GM19238 (cell line): ENCODE data around the gene YPEL5.
"Not testable (repeated sequence)": the region's sequence is repeated elsewhere in the genome, so short reads cannot be mapped to it uniquely, and the experiment has no call there.

Source experiments
- DNase-seq: peaks from one replicate; pipeline ENCODE4 v3.0.0; 2011; ENCODE audit warnings: low spot score; ENCODE audit not compliant: insufficient read length

YPEL5 gene

DNA sequence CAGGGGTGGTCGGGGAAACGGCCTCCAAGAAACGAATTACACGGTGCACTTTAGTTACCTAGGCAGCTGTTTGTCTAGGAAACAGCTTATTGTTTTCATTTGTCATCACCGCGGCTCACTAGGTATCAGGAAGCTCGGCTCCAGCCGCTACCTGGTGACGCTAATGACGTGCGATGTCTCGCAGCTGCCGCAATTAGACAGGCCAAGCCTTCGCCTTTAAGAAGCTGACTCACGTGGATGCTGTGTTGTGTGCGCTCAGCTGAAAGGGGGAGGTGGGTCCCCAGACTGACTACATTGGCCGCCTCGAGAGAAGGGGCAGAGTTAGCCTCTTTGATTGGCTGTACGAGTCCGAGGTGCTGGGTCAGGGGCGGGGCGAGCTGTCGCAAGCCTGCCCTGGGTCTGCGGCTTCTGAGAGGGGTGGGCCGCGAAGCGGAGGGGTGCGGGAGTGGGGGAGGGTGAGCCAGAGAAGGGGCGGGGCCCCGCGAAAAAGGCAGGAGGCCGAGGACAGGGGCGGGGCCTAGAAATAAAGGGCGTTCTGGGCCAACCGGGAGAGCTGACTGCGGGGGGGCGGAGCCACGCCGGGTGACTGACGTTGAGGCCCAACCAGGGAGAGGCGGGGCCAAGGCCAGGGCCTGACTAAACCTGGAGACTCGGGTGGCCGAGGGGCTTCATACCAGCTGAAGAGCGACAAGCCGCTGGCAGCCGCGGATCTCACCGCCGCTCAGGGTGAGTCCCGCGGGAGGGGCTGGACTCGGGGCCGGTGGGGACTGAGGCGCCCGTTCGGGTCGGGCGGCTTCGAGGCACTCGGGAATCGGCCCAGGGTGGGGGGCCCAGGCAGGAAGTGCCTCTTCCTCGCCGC is at the start of gene YPEL5:
Gene YPEL5, plus strand, starts transcription at position 671 of the 859 bp plus-strand sequence. CDS start 9,645 bp downstream, outside the sequence.
- DNase-seq: peak; percentile 92

DNA sequence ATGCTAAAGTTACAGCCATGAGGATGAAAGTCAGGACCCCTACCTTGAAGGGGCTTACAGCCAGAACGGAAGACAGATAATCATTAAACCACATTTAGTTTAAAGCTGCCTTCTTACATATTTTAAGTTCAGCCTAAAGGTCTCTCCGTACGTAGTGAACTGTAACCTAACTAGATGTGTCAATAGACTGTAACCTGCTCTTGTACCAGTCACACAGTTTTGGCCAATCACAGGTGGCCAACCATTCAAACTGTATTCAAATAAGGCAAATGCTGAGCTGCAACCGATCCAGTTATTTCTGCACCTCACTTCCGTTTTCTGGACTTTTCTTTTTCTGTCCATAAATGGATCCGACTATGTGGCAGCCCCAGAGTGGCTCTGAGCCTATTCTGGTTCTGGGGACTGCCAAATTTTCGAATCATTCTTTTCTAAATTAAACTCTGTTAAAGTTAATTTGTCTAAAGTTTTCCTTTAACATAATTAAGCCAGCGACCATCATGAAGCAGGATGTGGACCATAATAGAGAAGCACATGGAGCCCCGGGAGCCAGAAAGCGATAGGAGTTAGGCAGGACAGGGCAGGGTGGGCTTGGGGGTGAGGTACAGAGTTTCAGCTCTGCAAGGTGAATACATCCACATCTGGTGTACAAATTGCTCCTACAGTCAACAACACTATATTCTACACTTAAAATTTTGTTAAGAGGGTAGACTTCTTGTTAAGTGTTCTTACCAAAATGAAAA is 48.4 kb upstream of the YPEL5 start:
- no peak for DNase-seq

DNA sequence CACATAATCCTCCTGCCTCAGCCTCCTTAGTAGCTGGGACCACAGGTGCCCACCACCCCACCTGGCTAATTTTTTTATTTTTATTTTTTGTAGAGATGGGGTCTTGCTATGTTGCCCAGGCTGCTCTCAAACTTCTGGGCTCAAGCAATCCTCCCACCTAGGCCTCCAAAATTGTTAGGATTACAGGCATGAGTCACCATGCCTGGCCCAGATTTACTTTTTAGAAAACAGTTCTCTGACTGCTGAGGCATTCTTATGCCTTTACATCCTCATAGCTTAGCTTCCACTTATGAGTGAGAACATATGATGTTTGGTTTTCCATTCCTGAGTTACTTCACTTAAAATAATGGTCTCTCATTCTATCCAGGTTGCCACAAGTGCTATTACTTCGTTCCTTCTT is 47.4 kb upstream of the YPEL5 start:
- DNase-seq: not testable (repeated sequence)

DNA sequence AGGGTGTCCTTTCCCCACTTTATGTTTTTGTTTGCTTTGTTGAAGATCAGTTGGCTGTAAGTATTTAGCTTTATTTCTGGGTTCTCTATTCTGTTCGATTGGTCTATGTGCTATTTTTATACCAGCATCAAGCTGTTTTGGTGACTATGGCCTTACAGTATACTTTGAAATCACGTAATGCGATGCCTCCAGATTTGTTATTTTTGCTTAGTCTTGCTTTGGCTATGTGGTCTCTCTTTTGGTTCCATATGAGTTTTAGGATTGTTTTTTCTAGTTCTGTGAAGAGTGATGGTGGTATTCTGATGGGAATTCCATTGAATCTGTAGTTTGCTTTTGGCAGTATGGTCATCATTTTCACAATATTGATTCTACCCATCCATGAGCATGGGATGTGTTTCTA is 46.1 kb upstream of the YPEL5 start:
- not testable (repeated sequence) for DNase-seq

DNA sequence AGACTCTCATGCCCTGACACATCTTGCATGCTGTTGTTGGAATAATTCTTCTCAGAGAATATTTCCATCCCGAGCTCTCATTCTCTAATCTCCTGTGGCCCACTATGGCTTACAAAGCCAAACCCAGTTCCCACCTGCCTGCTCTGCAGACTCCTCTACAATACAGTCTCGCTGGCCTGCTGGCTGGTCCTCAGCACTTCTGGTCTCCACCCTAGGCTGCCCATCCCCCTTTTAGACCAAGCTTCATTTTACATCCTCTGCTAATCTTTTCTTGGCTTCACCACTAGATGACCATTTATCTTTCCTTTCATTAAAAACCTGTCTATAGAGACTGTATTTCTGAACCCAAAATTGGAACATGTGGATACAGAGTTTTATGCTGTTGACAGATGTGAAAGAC is 42.5 kb upstream of the YPEL5 start:
- DNase-seq: no peak

DNA sequence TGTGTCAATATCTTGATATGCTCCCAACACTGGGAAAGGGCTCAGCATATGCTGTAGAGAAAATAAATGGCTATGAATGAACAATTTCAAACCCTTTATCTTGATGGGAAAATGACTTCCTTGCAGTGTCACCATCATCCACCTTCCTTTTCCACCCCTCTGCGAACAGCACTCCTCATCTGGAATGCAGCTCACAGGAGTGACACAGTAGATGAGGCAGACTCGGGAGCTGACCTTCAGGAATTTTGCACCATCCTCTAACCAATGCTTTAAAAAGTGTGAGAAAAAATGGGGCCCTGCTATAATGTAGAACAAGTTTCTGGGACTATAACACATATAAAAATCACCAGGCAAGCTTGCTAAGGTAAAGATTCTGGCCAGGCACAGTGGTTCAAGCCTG is 41.3 kb upstream of the YPEL5 start:
- DNase-seq: no peak

DNA sequence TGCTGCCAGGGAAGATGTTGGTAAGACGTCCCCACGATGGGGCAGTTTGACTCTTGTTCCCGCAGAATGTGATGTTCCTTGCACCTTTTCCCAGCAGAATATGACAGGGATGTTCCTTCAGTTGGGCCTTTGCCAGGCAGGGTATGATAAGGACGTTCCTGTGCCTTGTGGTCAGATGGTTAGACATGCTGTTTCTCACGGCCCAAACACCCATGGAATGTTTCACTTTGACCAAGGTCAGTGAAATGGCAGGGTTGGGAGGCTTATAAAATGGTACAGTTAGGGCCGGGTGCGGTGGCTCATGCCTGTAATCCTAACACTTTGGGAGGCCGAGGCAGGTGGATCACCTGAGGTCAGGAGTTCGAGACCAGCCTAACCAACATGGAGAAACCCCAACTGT is 40.3 kb upstream of the YPEL5 start:
- DNase-seq: no peak

DNA sequence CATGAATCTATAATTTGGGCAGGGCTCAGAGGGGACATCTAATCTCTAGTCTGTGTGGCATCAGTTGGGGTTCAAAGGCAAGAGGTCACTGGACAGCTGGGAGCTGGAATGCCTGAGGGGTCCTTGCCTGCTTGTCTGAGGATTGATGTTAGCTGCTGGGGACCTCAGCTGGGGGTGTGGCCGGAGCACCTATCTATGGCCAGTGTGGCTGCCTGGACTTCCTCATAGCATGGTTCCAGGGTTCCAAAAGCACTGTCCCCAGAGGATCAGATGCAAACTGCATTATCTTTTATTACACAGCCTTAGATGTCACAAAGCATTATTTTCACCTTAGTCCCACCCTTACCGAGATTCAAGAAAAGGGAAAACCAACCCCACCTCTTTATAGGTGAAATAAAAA is 38.6 kb upstream of the YPEL5 start:
- no peak for DNase-seq

DNA sequence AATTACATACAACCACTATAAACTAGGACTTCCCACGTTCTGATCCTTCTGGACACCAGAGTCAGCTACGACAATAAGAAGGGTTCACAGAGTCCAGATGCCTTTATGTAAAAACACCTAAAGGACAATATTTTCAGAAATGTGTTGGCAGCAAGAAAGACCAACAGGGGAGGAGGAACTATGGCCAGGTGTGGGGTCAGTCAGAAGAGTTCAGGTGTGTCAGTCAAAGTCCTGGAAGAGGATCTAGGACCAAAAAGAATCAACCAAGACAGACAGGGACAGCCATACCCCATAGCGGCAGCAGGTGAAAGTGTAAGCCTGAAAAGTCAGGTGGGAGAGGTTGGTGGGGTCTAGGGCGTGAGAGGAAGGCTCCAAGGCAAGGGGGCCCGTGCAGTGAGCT is 38.0 kb upstream of the YPEL5 start:
- DNase-seq: no peak

DNA sequence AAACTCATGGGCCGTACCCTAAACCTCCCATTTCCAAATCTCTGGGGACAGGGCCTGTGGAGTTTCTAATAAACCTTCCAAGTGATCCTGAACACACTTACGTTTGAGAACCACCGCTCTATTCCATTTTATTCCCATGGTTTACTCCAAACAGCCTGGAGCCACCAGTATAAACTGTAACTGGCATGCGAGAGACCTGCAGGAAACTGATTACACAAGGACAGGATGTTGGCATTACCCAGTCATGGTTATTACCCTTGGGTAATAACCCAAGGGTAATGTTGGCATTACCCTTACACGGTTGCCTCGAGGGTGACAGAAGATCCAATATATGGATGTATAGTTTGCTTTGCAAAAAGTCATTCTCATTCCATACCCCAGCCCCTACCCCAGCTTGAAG is 37.0 kb upstream of the YPEL5 start:
- no peak for DNase-seq

DNA sequence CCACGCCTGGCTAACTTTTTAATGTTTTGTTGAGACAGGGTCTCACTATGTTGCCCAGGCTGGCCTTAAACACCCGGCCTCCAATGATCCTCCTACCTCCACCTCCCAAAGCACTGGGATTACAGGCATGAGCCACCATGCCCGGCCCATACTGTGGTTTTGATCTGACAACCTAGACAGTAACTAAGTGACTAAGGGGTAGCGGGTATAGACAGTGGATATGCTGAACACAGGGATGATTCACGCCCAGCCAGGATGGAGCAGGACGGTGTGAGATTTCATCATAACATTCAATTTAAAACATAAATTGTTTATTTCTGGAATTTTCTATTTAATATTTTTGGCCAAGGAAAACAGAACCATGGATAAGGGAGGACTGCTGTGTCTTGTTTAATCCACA is 36.0 kb upstream of the YPEL5 start:
- DNase-seq: no peak

DNA sequence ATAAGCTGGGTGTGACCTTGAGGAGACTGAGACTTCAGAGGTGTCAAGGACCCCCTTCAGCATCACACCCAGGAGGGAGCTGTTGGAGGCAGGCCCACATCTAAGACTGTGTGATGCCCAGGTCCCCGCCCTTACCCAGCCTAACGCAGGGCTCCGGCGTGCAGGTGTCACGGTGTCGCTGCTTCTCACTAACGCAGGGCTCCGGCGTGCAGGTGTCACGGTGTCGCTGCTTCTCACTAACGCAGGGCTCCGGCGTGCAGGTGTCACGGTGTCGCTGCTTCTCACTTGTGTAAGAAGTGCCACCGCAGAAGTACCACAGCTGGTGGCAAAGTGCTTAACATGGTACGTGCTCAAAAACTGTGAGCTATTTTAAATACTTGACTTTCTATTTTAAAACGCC is 35.6 kb upstream of the YPEL5 start:
- not testable (repeated sequence) for DNase-seq

DNA sequence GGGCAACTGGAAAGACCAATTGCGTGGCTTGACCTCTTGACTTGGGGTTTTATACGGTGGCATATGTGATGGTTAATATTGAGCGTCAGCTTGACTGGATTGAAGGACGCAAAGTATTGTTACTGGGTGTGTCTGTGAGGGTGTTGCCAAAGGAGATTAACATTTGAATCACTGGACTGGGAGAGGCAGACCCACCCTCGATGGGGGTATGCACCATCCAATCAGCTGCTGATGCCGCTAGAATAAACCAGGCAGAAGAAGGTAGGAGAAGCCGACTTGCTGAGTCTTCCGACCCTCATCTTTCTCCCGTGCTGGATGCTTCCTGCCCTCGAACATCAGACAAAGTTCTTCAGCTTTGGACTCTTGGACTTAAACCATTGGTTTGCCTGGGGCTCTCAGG is 34.2 kb upstream of the YPEL5 start:
- no peak for DNase-seq

DNA sequence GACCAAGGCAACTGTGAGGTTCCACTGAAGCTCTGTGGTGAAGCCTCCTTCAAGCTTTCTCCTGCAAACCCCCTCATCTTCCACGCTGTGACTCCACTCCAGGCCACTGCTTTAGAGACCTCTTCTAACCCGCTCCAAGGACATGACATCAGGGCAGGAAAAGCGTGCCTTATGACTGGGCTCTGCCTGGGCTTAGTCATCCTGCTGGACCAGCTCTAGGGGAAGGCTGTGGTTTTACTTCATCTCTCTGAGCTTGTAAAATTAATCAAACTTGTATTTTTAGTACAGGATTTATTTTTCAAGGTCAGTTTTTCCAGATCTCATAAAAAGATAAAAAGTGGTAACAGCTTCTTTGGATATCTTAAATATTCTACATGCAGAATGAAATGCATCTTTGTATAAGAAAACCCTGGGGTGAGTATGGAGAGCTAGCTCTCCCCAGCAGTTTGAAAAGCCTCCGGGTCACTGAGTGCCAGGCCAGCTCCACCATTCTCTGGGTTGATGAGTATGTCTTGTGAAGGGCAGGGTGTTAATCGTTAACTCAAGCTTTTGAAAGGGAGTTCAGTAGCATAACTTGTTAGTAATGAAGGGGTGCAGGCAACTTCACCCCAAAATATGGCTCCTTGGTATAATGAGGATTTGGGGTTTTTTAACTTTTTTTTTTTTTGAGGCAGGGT is 33.1 kb upstream of the YPEL5 start:
- DNase-seq: no peak

DNA sequence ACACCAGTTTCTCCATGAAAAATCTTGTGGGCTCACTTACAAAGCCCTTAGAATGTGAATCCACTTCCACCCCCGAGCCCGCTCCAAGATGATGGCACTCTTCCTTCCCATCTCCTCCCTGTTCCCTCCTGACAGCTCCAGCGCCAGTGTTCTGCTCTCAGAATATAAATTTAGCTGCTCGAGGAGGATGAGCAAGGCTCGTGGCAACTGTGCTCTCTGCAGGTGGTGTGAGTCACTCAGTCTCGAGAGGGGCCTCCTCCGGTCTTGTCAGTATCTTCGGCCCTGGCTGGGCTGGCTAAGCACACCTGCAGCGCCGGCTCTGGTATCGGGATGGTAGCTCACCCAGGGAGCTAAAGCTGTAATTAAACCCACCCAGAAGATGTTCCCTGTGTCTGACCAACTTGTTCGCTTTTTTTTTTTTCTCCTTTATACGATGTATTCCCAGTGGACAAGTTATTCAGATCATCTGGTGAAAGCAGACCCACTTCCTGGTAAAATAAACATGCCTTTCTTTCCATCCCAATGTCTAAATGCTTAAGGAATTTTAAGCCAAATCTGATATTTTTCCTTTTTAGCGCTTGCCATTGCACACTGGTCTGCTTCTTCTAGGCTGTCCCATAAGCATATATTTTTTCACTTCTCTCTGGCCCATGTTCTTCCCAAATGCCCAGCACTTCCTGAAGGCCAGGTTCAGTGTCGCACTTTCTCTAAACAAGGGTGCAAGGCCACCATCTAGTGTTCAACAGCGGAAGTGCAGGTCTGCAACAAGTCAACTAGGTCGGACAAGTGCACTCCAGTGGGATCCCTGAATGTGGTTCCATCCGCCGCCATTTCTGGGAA is 31.4 kb upstream of the YPEL5 start:
- DNase-seq: peak; percentile 47

DNA sequence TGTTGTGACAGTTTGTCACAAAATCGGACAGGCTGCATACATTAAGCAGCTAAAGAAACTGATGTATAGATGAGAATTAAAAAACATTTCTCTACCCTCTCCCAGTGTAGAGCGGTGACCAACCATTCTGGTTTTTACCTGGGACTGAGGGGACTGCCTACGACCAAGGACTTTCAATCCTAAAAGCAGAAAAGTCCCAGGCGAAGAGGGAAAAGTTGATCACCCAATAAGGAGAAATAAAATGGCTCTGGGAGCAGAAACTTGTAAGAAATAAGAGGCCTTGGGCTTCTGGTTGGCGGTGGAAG is 30.9 kb upstream of the YPEL5 start:
- DNase-seq: no peak

DNA sequence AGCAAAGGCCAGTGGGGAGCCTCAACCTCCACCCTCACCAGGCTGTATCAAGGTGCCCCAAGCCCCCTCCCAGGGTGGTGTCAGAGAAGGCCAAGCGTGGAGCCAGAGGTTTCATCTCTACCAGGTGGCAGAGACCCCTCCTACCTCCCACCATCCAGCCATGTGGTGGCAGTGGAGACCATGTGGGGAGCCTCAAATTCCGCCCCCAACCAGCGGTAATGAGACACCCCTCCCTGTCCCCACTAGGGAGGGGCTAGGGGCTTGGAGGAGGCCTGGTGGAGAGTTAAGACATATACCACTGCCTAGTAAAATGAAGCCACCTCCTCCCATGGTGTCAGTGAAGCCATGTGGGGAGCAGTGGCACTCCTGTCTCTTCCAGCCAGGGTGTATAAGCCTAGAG is 24.4 kb upstream of the YPEL5 start:
- no peak for DNase-seq

DNA sequence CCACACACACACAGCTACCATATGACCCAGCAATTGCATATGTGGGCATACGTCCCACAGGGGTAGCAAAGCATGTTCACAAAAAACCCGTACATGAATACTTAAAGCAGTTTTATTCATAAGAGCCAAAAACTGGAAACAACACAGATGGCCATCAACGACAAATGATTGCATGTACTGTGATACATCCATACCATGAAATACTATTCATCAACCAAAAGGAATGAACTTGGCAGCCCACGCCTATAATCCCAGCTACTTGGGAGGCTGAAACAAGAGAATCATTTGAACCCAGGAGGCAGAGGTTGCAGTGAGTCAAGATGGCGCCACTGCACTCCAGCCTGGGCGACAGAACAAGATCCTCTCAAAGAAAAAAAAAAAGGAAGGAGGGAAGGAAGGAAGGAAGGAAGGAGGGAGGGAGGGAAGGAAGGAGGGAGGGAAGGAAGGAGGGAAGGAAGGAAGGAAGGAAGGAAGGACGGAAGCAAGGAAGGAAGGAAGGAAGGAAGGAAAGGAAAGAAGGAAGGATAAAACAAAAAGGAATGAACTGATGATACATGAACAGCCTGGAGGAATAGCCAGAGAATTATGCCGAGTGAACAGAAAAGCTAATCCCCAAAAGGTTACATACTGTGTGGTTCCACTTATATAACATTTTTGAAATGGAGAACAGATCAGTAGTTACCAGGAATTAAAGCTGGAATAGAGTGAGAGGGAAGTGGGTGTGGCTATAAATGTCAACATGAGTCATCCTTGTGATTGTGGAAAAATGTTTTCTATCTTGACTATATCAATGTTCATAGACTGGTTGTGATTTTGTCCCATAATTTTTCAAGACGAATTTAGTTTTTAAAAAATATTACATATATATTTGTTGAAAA is 19.6 kb upstream of the YPEL5 start:
- no peak for DNase-seq

DNA sequence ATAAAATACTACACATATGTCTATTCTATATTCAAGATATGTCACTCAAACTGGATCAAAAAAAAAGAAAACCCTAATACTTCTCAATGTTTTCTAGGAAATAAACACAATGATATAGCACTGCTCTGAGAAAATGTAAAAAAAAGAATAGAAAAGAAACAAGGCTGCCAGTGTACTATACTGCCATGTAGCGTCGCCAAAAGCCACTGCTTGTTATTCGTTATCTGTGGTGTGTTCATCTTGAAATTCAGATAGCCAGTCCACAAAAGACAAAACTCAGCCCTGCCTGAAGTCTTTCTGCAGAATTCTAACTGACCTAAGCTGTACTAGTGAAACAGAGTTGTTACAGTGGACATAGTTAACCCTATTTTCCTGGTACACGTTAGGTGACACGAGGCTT is 12.2 kb upstream of the YPEL5 start:
- DNase-seq: no peak

DNA sequence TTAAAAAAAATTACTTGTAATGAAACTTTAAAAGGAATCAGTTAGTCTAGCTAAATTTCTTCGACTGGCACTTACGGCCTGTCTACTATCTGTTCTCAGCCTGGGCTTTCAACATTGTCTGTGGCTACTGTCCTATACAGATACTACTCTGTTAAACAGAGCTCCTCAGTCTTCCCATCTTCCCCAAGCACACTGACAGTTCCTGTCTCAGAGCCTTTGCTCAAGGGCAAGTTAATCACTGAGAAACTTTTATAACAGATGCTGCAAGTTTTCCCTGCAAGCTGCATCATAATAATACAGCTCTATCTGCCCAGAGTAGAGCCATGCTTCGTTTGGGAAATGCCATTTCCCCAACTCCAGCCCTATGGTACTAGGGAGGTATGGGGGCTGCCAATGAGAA is 11.3 kb upstream of the YPEL5 start:
- DNase-seq: no peak
